GM21360 (cell line): ENCODE results near the gene KCNAB1.
"Not testable (repeated sequence)": the region's sequence is repeated elsewhere in the genome, so short reads cannot be mapped to it uniquely, and the experiment has no call there.

Experiments
- ATAC-seq: cut with Tn5 transposase; IDR thresholded peaks from one replicate; pipeline ENCODE4 v1.9.1; 2021; ENCODE audit warnings: mild to moderate bottlenecking, moderate library complexity; ENCODE audit not compliant: unreplicated experiment

Gene KCNAB1

DNA sequence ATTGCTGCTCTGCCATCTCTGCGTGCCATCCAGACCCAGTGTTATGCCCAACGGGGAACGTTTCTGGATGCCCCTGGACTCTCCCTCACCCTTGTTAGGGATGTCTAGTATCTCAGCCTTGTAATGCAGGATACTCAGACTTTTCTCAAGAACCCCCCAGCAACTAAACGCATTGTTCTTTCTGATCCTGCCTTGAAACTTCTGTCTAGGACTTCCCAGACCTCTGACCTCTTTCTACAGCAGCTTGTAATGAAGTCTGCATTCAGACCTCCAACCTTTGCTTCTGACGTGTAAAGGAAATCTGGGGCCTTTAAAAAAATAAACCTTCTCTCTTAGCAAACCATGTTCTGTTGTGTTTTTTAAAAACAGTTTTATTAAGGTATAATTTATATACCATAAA, 139.5 kb downstream of the KCNAB1 start:
- no peak for ATAC-seq

DNA sequence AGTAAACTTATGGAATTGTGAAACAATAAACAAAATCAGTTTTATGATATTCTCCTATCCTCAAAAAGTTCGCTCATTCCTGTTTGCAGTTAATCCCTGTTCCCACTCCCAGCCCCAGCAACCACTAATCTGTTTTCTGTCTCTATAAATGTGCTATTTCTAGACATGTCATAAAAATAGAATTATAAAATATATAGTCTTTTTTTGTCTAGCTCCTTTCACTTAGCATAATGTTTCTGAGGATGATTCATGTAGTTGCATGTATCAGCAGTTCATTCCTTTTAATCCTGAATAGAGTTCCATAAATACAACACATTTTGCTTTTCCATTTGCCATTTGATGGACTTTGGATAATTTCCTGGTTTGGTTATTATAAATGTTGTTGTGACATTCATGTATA, 140.0 kb downstream of the KCNAB1 start:
- no peak for ATAC-seq

DNA sequence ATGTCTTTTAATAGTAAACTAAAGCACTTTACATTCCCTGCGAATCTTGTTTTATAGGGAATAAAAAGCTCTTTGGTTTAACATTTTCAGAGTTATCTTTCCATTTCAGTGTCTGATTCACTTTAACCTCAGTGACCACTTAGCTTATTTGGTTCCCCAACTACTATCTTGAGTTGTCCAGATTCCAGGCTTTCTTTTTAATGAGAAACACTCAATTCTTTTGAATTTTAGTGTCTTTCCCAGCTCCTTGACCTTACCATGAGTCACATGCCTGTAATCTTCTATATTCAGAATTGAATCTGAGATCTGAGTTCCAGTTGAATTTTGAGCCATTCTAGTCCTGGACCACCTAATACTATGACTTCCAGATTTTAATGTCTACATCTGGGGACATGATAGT, 144.4 kb downstream of the KCNAB1 start:
- no peak for ATAC-seq

DNA sequence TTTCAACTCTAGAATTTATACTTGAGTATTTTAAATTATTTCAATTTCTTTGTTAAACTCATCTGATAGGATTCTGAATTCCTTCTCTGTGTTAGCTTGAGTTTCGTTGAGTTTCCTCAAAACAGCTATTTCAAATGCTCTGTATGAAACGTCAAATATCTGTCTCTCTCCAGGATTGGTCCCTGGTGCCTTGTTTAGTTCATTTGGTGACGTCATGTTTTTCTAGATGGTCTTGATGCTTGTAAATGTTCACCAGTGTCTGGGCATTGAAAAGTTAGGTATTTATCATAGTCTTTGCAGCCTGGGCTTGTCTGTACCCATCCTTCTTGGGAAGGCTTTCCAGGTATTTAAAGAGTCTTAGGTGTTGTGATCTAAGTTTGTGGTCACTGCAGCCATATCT, 151.1 kb downstream of the KCNAB1 start:
- ATAC-seq: no peak

DNA sequence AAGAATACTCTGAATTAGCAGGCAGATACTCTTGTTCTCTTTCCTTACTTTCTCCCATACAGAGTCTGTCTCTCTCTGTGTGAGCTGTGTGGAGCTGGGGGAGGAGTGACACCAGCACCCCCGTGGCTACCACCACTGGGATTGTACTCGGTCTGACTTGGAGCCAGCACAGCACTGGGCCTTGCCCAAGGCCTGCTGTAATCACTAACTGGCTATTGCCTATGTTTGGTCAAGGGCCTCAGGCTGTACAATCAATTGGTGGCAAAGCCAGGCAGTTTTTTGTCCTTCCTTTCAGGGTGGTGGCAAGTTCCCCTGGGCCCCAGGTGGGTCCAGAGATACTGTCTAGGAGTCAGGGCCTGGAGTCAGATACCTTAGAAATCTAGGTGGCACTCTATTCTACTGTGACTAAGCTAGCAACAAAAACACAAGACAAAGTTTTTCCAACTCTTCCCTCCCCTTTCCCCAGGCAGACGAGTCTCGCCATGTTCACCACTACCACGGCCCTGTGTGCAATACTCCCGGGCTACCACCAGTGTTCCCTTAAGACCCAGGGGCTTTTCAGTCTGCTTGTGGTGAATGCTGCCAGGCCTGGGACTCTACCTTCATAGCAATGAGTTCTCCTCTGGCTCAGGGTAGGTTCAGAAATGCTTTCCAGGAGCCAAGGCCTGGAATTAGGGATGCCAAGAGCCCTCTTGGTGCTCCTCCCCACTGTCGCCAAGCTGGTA, 151.8 kb downstream of the KCNAB1 start:
- no peak for ATAC-seq

DNA sequence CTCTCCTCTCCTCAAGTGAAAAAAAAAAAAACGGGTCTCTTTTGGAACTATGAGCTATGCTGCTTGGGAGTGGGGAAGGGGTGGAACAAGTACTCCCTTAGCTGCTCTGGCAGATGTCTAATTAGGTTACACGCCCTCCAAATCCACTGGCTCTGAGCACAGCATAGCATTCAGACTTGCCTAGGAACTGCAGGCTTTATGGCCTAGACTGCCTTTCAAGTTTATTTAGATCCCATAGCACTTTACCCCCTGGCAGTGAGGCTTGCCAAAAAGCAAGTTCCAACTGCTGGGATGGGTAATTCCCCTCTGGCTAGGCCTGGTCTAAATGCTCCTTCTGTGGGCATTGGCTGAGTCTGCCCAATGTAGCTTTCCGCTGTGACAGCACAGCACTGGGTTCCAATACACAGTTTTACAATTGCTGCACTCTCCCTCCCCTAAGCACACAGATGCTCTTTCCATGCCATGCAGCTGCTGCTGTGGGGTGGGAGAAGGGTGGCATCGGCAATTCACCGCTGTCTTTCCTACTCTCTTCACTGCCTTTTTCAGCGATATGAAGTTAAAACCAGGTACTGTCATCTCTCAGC, 152.8 kb downstream of the KCNAB1 start:
- no peak for ATAC-seq

DNA sequence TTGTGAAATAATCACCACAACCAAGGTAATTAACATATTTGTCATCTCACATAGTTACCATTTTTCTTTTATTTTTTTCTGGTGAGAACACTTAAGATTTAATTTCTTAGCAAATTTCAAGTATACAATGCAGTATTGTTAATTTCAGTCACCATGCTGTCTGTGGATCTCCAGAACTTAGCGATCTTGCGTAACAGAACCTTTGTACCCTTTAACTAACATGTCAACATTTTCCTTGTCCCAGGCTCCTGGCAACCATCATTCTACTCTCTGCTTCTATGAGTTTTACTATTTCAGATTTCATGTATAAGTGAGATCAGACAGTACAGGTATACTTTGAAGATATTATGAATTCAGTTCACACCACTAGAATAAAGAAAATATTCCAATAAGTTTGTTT, 154.4 kb downstream of the KCNAB1 start:
- no peak for ATAC-seq

DNA sequence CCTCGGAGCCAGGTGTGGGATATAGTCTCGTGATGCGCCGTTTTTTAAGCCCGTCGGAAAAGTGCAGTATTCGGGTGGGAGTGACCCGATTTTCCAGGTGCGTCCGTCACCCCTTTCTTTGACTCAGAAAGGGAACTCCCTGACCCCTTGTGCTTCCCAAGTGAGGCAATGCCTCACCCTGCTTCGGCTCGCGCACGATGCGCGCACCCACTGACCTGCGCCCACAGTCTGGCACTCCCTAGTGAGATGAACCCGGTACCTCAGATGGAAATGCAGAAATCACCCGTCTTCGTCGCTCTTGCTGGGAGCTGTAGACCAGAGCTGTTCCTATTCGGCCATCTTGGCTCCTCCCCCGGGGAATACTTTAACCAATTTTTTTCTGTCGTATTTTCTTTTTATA, 164.3 kb downstream of the KCNAB1 start:
- ATAC-seq: not testable (repeated sequence)

DNA sequence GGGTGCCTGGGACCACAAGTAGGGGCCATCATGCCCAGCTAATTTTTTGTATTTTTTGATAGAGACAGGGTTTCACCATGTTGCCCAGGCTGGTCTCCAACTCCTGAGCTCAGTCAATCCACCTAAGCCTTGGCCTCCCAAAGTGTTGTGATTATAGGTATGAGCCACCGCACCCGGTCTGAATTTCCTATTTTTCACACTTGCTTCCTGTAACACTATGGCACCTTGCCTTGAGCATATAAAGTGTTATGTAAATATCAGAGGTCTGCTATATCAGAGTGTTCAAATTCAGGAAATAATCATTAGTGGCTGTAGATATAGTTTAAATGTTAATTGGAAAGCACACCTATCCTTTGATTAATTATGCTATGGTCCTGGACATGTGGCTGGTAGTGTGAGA, 165.2 kb downstream of the KCNAB1 start:
- no peak for ATAC-seq

DNA sequence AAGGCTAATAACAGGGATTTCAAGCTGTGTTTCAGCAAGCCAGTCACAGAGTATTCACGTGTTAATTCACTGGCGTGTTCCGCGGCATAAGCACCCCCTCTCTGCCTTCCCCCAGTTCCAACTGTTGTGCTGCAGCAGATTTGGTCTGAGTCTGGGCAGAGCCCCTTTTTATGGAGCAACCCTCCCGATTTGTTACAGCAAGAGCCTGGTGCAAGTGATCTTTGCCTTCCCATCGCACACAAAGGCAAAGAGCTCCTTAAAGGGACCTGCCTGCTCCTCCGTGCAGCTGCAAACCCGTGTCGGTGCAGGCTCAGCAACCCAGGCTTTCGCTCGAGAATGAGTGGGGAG, 170.5 kb downstream of the KCNAB1 start:
- no peak for ATAC-seq

DNA sequence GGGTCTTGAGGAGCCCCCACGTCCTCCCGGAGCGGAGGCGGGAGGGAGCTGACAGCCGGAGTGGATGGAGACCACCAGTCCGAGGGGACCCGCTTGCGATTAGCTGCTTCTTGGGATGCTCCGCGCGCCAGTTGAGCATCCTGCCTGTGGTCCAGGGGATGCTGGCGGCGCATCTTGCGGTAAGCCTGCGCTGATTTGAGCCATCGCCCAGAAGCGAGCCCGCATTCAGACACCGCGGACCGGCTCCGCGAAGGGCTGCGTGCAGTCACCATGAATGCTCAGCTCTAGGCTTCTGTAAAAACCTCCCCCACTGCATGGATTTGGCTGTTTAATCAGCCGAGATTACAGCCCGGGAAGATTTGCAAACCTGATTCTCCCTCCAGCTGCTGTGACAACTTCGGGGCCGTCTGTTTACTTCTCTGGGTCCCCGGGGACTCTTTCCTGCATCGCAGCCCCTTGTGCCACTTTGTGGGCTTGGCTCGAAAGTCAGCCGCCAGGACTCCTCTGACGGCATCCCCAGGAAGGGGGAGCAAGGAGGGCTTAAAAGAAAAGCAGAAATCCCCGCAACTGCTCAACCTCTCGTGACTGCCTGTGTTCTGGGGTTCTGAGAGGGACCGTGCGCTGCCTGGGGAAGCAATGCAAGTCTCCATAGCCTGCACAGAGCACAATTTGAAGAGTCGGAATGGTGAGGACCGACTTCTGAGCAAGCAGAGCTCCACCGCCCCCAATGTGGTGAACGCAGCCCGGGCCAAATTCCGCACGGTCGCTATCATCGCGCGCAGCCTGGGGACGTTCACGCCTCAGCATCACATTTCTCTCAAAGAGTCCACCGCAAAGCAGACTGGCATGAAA, 171.1 kb downstream of the KCNAB1 start:
- ATAC-seq: no peak

DNA sequence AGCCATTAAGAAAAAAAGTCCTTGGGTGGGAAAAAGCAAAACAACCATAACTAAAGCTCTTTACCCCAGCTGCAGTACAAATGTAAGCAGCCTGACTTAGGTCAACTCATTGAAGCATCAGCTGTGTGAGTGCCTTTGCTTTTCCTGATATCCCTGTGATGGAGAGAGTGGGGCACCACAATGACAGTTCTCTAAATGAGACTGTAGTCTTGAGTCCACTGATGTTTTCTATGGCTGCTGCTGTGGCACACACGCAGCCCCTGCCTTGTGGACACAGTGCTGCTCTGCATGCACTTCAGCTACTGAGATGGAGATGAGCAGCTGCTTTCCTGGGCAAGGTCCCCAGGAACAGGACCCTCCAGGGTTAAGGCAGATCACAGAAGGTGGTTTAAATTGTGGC, 173.2 kb downstream of the KCNAB1 start:
- ATAC-seq: no peak

DNA sequence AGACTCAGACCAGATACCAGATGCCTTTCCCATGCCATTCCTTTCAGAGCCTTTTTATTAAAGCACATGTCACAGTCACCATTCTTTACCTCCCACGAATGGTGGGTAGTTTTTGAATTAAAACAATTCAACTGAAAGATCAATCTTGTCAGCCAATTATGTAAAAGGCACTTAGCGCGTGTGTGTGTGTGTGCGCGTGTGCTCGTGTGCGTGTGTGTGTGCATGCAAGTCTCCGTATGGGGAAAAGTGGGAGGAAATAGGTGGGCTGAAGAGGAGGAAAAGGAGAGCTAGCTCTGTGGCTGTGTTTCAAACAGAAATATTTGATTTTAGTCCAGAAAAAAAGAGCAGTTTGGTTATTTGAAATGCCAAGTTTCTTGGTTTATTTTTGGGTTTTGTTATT, 177.2 kb downstream of the KCNAB1 start:
- ATAC-seq: no peak

DNA sequence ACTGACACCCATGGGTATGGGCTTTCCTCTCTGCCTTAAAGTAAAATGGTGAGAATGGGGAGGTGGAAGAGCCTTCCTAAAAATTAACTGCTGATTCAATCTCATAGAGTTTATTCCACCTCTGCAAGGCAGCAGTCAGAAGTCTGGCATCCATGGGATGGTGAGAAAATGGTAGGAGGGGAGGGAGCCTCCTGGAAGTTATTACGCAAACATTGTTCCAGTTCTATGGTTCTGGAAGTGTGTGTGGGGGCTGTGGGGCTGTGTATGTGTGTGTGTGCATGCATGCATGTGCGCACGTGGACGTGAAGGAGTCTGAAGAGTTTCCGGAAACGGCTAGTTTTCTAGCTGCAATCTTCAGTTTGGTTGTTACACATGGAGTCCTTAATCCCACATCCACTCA, 177.6 kb downstream of the KCNAB1 start:
- no peak for ATAC-seq

DNA sequence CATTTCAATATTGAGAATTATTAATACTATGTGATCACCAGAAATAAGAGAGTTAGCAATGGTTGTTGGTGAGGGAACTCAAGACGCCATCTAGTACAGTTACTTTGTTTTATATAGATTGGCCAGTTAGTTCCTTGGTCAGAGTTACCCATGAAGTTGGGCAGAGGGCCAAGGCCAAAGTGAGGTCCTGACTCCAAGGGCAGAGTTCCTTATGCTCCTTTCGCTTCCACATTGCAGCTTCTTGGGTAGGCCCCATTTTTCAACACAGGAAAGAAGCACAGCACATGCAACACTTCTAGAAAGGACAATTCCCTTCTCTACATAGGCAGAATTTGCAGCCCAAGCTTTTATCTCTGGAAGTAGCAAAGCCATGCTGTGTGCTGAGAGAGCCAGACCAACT, 178.6 kb downstream of the KCNAB1 start:
- ATAC-seq: no peak

DNA sequence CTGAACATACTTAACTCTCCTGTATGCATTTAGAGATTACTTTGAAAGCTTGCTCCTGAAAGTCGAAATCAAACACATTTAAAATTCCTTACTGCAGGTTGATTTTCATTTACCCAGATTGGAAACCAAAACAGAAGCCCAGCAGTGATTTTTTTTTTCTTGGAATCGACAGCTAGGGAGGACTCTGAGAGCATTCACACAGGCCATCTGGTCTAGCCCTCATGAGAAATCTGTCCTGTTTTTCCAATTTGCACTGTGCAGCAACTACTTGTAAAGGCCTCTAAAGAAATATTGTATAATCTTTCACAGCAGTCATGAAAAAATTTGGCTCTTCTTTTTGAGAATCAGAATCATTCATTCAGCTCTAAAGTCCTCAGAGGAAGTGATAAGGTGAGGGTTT, 179.2 kb downstream of the KCNAB1 start:
- ATAC-seq: no peak

DNA sequence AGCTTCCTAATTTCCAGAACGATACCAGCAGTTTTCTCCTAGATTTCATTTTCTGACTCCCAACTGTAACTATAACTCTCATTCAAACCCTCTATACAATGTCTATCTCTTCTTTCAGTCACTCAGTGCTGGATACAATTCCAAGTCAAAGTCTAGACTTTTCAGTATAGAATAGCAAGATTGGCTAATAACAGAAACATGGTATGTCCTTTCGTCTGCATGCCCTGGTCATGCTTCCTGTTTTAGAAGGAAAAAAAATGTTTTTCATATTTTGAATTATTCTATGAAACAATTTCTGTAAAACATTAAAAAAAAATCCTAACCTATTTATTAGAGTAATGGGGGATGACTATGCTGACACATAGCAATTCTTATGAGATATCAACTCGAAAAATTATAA, 180.0 kb downstream of the KCNAB1 start:
- no peak for ATAC-seq

DNA sequence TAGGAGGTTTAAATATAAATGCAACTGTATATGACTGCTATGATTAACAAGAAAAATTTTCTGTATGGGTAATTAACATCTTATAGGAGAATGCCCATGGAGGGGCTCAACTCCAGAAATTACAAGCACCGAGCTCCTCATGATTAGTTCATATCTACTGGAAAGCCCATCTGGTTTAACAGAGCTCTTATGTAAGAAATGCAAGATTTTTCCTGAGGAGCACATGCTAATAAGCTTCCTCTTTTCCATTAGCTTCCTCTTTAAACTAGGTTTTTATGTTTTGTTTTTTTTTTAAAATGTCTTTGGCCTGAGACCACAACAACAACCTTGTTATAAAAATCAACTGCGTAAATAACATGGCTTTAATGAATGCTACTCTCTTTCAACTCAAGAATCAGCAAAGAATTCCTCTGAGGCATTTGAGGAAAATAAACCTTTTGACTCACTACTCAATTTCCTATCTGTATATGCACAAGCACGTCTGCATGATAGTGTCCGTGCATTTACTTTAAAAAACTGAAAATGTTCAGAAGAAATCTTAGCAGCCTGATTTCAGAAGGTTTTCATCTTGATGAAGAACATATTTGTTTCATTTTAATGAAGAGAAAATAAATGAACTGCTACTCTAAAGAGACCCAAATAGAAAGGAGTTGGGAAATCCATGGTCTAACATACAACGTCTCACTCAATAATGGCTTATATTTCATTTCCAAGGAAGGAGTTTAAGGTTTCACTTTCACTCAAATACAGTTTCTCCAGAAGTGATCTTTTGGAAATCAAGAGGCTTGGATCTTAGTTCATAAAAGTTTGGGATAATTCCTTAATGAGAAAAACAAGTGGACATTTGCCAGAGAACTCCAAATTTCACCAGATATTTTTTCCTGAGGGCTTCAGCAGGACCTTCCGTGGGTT, 180.8 kb downstream of the KCNAB1 start:
- no peak for ATAC-seq

DNA sequence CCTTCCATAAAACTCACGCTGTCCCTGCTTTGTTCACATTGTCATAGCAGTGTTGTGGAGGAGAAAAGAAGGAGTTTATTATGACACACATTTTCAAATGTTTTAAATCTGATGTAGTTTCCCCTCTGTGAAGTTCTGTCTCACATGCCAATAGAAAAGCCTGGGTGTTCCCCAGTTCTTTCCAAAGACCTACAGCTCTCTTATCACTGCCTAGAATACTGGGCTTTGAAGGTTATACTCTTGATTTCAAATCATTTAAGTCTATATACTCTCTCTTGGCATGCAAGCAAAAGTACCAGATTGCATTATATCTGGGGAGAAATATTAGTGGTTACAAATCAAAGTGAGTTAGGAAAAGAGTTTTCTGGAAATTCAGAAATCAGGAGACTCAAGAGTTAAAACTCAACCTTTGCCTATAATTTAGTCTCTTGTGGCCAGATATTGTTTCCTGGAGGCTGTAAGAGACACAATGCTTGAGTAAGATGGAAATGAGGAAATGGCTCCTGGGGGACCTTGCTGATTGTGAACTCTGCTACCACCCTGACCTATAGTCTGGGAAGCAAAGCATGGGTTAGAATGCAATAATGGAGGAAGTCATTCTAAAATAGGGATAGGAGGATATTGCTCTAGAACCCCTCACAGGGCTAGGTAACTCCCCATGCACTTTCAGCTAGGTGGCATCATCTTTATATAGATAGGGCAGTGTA, 182.8 kb downstream of the KCNAB1 start:
- no peak for ATAC-seq

DNA sequence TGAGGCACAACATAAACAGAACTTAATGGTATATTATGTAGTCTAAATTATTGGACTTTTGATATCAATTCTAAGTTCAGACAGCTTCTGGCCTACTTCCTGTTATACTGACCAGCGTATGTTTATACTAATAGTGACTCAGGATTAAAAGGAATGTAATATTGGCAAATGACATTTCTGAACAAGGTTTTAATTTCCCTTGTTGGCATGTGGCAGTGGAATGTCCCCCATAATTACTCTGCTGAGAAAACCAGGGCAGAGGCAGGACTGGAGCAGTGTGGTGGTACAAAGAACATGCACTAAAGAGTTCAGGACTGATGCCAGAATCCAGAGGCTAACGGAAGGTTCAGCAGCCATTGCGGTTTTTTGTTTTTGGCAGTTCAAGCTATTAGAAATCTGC, 184.0 kb downstream of the KCNAB1 start:
- ATAC-seq: no peak

DNA sequence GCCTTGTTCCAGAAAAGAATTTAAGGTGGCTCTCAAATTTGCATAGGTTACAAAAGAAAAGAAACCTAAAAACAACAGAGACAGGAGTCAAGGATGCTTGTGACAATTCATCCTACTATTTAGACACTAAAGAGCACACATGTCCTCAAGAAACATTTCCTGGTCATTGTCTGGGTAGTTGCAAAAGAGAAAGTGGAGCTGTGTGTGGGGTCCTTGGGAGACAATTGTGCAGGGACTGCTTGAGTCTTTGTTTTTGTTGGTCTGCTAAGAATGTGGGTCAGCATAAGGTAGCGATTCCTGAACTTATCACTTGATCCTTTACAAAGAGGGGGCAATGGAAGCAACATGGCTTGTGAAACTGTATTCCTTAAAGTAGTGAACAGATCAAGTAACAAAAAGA, 185.3 kb downstream of the KCNAB1 start:
- no peak for ATAC-seq
